GM18907 (cell line): Measurements from ENCODE around the gene SLC35E2B.

Experiments used
- ATAC-seq: cut with Tn5 transposase; IDR thresholded peaks from one replicate; pipeline ENCODE4 v1.9.1; 2021; ENCODE audit warnings: mild to moderate bottlenecking, moderate library complexity; ENCODE audit not compliant: unreplicated experiment

The SLC35E2B gene

GRCh38 chr1:1615256-1616044 is 77.1 kb downstream of the SLC35E2B start, which contains the start of gene MIB2:
MIB2 (plus strand) TSS chr1:1615500; CDS start chr1:1623453, 7,953 bp downstream.
- ATAC-seq, result peak; percentile 81

GRCh38 chr1:1614954-1615255 is 77.7 kb downstream of the SLC35E2B start:
- no peak for ATAC-seq

- no peak for ATAC-seq
Observed at GRCh38 chr1:1614204-1614953, 78.2 kb downstream of the SLC35E2B start.

GRCh38 chr1:1613509-1614082 is 79.0 kb downstream of the SLC35E2B start:
- ATAC-seq, result no peak

GRCh38 chr1:1612104-1612400 is 80.5 kb downstream of the SLC35E2B start:
- no peak for ATAC-seq

GRCh38 chr1:1610796-1611195 is 81.8 kb downstream of the SLC35E2B start:
- no peak for ATAC-seq

- ATAC-seq, result no peak
Observed at GRCh38 chr1:1609822-1610485, 82.6 kb downstream of the SLC35E2B start.
